NCI-H510A treated with DMSO at 0.1 percent for 48 hours (cell line): ENCODE results near the gene FIZ1.
"Not testable (repeated sequence)": the region's sequence is repeated elsewhere in the genome, so short reads cannot be mapped to it uniquely, and the experiment has no call there.

ENCODE experiments used
- DNase-seq: peaks from one replicate; lab custom pipeline; 2025; lab: John Stamatoyannopoulos, UW

The FIZ1 gene

DNA sequence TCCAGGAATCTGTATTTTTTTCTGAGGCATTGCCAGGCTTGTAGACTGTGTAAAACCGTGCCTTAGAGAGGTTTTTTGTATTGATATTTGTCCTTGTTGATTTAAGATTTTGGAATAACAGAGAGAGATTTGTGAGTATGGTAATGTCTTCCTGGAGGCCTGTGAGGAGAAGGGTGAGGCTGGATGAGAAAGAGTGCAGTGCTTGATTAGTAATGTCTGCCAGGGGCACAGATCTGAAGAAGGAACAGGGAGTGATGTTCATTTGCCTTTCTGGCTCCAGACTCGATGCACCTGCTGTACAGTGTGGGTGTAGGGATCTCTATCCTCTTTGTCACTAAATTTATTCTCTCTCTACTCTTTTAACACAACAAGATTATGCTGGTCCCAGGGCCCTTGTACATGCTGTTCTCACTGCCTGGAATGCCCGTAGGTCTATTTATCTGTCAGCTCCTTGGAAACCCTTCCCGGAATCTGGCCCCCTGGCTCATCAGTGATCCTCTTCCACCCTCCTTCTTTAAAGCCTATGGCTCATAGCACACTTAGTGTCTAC, 4.2 kb downstream of the FIZ1 start:
- no peak for DNase-seq

DNA sequence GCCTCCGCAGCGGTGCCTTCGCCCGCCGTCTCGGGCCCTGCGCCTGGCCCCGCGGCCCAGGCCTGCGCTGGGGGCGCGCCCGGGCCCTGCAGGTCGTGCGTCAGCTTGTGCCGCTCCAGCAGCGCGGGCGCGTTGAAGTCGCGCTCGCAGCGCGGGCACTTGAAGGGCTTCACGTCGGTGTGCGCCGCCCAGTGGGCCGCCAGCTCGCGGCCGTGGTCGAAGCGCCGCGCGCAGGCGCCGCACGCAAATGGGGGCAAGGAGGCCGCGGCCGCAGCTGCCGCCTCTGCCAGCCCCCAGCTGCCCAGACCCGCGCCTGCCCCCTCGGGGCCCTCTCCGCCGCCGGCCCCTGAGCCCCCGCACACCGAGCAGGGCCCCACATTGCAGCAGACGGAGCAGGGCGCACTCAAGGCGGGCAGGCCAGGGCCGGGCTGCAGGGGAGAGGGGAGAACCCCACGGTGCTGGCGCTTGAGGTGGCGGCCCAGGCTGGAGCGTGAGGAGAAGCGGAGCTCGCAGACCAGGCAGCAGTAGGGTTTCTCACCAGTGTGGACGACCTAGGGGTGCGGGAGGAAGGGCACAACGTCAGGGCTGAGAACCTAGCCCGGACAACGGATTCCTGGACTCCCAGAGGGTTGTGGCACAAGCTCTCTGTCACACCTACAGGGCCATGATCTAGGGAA, 6.1 kb downstream of the FIZ1 start:
- DNase-seq: no peak

DNA sequence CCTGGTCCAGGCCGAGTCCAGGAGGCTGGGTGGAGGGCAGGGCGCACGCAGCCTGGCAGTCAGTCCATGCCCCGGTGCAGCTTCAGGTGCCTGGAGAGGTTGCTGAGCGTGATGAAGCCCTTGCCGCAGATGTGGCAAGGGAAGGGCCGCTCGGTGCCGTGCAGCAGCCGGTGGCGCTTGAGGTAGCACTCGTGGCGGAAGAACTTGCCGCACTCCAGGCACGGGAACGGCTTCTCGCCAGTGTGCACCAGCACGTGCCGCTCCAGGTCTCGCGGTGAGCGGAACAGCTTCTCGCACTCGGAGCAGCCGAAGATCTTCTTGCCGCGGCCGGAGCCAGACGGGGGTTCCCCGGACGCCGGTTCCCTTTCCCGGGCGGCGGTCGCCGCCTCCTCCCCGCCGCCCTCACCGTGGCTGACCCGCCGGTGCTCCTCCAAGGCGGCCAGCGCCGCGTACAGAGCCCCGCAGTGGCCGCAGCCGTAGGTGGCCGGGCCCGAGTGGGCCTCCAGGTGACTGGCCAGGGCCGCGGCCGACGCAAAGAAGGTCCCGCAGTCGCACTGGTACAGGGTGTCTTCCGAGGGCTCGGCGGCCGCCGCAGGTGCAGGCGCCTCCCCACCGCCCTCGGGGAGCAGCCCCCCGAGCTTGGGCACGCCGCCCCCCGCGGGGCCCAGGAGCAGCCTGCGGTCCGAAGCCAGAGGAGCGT, 6.8 kb downstream of the FIZ1 start:
- DNase-seq: no peak

DNA sequence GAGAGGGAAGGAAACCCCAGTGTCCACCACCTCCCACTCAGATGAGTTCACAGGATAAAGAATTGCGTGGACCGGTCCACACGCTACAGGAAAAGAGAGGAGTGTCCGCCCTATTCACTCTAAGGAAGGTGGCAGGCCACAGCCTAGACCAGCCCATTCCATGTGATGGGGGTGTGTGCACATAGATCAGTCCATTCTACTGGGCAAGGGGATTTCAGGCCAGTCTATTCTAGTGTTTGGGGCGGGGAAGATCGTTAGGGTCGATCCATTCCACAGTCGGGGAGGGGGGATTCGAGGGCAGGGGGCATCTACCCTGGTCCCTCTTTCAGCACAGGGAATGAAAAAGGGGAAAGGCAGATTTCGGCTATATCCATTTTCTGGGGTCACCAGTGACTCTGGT, 7.8 kb downstream of the FIZ1 start:
- DNase-seq: no peak

DNA sequence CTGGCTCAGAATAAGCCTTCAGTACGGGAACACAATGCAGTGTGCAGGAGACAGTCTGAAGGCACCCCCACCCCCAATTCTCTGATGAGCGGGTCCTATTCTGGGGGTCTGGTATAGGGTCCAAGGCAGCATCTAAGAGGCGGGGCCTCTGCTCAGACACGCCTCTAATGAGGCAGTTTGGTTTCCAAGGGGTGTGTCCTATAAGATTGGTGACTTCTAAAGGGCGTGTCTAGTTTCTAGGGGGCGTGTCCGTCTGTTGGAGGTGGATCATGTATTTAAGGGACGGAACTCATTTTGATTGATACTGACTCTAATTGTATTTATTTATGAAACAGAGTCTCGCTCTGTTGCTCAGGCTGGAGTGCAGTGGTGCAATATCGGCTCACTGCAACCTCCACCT, 8.7 kb downstream of the FIZ1 start:
- DNase-seq: no peak

DNA sequence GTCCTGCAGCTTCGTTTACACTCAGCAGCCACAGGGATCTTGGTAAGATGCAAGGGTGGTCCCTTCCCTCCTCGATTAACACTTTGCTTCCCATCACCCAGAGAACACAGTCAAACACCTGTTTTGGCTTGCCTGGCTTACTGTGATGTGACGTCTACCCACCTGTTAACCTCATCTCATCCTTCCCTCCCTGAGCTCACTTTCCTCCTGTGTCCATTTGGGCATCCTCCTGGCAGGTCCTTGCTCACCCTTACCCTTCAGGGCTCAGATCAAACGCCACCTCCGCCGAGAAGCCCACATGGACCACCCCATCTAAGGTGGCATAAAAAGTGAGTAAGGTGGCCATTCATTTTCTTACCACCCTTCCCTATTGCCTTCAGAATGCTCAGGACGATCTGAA, 9.2 kb downstream of the FIZ1 start:
- DNase-seq: no peak

DNA sequence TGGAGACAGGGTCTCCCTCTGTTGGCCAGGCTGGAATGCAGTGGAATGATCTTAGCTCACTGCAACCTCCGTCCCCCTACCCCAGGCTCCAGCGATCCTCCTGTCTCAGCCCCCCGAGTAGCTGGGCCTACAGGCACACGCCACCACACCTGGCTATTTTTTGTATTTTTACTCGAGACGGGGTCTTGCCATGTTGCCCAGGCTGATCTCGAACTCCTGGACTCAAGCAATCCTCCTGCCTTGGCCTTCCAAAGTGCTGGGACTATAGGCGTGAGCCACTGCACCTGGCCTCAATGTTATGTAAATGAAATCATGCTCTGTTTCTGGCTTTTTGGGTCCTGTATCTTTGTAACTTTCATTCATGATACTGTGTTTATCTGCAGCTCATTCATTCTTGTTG, 10.6 kb downstream of the FIZ1 start:
- DNase-seq: no peak

DNA sequence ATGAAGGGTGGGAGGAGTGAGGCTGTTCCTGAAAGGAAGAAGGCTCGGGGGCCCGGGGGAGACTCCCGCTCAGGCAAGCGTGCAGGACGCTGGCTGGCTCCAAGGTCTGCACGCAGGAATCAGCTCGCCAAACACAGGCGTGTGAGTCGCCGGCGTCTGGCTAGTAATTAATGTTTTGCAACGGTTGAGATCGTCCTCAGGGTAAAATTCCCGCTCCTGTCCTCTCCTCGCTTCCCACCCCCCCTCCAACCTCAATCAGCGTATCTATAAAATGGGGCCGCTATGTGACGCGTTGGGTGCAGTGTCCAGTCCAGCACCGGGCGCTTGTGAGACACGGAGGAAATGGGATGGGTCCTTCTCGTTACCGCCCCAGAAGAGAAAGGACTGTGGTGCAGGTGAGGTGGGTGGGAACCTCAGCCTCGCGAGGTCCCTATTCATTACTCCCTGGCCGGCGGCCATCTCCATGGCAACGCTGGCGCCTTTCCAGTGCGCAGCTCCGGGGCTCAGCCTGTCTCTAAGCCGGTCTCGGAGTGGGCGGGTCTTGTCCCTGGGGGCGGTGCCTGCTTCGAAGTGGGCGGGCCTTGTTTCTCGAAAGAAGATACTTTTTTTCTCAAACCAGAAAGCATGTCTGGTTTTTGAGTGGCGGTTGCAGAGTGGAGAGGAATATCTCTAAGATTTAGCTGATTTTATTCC, 12.2 kb downstream of the FIZ1 start:
- DNase-seq: peak; percentile 92

DNA sequence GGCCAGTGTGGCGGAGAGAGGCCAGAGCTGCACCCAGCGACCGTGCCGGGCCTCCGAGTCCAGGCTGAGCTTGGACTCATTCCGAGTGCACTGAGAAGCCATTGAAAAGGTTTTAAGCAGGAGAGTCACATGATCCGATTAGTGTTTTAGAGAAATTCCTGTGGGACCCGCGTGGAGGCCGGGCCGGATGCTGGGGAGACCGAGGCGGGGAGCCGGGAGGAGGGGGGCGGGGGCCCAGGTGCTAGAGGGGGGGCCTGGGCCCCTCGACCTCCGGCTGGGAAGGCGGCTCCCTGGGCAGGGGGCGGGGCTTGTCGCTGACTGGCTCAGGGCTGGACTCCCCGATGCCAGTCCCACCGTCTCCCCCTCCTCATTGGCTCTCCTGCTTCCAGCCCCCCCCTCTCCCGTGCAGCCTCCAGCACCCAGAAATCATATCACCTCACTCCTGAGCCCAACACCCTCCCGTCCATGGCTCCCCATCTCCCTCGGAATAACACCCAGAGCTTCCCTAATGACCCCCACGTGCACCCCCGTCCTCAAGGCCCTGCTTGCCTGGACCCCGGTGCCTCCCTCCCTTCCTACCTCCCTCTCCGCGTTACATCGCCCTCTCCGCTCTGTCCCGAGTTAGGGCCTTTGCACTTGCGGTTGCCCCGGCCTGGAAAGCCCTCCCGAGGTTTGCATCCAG, 13.5 kb downstream of the FIZ1 start:
- peak; percentile 58 for DNase-seq

DNA sequence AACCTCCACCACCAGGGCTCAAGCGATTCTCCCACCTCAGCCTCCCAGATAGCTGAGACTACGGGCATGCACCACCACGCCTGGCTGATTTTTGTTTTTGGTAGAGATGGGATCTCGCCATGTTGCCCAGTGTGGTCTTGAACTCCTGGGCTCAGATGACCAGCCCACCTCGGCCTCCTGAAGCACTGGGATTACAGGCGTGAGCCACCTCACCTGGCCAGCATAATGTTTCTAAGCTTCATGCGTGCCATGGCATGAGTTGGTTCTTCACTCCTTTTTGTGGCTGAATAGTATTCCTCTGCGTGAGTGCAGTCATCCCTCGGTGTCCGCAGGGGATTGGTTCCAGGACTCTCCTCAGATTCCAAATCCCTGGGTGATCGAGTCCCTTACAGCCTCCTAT, 14.4 kb downstream of the FIZ1 start:
- DNase-seq: no peak

DNA sequence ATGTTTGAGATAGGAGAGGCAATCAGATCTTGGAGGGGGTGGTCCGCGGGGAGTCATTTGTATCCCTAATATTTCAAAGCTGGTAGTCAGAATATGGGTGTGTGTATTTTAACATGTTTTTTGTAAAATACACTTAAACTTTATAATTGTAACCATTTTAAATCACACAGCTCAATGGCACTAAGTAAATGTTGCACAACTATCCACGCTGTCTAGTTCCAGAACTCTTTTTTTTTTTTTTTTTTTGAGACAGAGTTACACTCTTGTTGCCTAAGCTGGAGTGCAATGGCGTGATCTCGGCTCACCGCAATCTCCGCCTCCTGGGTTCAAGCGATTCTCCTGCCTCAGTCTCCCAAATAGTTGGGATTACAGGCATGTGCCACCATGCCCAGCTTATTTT, 15.4 kb downstream of the FIZ1 start:
- not testable (repeated sequence) for DNase-seq

DNA sequence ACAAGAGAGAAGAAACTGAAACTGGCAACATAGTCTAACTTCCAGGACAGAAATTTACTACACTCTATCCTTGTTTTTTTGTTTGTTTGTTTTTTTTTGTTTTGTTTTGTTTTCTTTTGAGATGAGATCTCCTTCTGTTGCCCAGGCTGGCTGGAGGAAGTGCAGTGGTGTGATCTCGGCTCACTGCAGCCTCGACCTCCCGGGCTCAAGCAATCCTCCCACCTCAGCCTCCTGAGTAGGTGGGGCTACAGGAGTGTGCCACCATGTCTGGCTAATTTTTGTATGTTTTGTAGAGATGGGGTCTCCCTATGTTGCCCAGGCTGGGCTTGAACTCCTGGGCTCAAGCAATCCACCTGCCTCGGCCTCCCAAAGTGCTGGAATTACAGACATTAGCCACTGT, 17.0 kb downstream of the FIZ1 start:
- not testable (repeated sequence) for DNase-seq

DNA sequence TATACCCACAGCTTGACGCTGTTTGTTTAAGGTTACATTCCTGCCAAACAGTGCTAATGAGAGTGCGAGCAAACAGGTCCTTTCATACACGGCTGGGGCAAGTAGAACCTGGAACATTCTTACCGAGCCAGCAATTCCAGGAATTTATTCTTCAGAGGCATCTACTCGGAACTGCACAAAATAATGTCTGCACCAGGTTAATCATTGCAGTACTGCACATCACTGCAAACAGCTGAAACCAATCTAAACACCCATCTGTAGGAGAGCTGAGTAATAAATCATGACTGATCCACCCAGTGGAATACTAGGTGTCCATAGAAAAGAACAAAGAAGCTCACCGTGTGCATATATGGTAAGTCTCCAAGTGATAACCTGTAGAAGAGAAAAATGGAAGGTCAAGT, 17.5 kb downstream of the FIZ1 start:
- DNase-seq: peak; percentile 6

DNA sequence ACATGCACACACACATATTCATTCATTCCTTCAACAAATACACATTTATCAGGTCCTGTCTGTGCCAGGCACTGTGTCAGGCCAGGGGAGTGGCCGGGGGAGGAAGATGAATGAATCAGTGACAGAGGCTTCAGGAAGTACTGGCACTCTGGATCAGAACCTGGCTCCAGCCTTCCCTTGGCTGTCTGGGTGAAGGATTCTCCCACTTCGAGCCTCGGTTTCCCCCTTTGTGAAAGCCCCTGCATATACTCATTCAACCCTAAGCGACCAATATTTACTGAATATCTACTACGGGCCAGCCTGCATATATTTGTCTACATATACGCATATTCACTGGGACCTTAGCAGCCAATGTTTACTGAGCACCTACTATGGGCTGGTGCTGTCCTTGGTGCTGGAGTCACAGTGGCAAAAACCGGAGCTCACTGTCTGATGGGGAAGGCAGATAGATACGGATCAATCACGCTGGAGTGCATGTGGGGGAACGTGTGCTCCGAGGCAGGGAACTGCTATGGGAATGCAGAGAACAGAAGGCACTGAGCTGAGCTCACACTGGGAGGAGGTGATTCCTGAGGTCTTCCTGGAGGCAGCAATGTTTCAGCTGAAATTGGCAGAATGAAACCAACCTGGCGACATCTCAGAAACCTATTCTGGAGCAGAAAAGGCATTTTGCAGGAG, 18.0 kb downstream of the FIZ1 start:
- no peak for DNase-seq

DNA sequence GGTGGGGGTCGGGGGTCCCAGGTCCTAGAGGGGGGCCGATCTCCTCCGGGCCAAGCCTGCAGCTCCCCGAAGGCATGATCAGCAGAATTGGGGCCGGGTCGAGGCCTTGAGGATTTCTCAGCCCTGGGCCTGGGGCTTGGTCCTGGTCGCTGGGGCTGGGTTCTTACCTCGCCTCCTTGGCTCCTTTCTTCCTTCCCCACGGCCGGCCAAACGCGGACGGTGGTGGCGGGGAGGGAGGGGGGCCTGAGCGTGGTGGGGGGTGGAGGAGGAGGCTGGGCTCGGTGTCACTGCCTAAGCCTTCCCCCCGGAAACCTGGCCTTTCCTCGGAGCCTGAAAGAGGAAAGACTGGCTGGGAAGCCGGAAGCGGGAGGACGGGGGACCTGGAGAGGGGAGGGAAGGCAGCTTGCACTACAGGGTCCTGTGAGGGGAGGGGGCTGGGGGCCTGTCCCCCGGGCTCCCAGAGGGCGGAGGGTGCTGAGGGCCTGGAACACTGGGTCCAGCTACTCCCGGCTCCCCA, 18.6 kb downstream of the FIZ1 start, which contains the start of gene ZNF579:
TSS of gene ZNF579 (minus strand) at position 221 of the 517 bp plus-strand sequence. CDS start 1,209 bp downstream, outside the sequence.
- DNase-seq: peak; percentile 87

DNA sequence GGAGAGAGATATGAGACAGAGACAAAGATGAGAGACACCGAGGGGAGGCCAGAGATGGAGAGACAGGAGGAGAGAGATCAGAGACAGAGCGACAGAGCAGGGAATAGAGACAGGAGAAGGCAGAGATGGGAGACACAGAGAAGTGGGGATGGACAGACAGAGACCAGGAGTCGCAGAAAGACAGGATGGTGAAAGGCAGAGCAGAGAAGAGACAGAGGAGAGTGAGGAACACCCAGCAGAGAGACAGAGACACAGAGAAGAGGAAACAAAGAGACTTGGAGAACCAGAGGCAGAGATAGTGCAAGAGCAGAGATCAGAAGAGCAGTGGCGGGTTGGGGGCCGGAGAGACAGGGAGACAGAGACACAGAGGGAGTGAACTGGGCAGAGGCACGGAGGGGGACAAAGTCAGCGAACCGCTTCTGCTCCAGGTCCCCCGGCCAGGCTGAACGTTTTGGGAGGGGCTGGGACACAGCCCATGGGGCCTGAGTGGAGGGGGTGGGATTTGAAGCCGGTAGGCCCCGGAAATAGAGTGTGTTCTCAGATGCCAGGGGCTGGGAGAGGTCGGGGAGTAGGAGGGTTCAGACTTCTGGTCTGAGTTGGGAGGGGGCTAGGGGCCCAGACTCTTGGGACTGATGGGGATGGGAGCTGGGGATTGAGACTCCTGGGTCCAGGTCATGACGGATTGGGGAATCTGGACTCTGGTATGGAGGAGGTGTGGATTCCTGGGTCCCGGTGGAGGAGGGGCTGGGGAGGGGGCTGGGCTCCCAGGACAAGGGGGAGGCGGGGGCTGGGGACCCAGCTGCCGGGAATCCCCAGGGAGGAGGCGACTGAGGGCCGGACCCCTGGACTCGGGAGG, 19.3 kb downstream of the FIZ1 start:
- DNase-seq: no peak

DNA sequence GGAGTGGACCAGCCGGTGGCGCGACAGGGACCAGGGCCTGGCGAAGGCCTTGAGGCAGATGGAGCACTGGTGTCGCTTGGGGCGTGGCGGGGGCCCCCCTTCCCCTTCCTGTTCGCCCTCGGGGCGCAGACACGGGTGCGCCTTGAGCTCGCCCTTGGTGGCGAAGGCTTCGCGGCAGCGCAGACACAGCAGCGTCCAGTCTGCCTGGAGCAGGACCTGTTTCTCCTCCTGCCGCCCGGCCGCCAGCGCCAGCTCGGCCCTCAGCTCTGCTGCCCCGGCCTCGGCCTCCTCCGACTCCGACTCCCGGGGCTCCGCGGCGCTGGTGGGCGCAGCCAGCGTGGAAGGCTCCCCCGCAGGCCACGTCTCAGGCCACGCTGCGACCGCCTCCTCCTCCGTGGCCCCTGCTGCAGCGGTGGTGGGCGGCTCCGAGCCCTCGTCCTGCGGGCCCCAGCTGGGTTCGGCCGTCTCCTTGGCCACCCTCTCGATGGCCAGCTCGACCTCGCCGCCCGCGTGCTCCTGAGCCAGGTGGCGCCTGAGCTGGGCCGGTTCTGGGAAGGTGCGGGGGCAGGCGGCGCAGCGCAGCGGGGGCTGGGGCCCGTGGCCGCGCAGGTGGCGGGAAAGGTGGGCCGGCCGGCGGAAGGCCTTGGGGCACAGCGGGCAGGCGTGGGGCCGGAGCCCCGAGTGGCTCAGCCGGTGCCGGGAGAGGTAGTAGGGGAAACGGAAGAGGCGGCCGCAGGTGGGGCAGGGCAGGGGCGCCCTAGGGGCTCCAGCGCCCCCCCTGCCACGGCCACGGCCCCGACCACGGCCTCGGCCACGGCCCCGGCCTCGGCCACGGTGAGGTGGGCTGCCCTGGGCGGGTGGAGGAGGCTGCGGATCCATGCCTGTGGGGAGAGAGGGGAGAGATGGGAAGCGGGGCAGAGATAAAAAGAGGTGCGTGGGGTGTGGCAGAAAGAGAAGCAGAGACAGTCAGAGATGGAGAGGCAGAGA, 20.3 kb downstream of the FIZ1 start:
- DNase-seq: no peak

DNA sequence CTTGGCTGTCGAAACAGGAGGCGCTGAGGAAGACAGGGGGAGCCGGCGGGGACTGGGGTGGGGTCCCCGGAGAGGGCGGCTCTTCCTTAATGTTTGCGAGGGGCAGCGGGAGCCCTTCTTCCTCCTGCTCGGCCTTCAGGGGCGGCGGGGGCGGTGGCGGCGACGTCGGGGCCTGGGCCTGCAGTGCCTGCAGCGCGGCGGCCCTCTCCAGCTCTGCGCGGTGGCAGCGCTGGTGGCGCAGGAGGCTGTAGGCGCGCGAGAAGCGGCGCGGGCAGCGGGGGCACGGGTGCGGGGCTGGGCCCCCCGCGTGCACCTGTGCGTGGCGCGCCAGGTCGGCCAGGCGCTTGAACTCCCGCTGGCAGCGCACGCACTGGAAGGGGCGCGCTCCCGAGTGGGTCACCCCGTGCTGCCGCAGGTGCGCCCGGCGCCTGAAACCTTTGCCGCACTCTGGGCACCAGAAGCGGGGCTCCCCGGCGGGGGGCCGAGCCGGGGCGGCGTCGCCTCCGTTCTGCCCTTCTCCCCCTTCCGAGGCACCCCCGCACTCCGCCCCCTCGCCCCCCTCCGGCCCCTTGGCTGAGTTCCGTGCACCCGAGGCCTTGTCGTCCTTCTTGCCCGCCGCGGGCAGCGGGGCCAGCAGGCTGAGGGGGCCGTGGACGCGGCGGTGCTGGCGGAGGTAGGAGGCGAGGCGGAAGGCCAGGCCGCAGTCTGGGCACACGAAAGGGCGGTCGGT, 21.1 kb downstream of the FIZ1 start:
- no peak for DNase-seq

DNA sequence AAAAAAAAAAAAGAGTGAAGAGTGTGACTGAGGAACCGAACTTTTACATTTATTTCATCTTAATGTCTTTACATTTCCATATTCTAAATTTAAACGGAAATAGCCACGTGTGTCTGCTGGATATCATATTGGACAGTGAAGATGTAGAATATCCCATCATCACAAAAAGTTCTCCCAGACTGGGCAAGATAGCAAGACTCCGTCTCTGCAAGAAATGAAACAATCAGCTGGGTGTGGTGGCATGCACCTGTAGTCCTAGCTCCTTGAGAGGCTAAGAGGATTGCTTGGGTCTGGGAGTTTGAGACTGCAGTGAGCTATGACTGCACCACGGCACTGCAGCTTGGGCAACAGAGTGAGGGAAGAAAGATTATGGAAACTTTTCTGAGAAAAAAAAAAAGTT, 22.6 kb downstream of the FIZ1 start:
- DNase-seq: no peak
